Activated naive CD8-positive, alpha-beta T cell treated with anti-CD3 and anti-CD28 coated beads, Interleukin-2, amount 50 U/mL, for 16 hours (primary cell): Measurements from ENCODE around the gene CYB5RL.

Source experiments
- DNase-seq: peaks from one replicate; pipeline ENCODE4 v3.0.0-alpha.2; 2020; ENCODE audit warnings: low read depth, low spot score

Gene CYB5RL

GRCh38 chr1:54160351-54160750, 39.5 kb downstream of the CYB5RL start:
- DNase-seq = no peak

- DNase-seq = no peak
Observed at GRCh38 chr1:54159733-54160316, 40.0 kb downstream of the CYB5RL start.

GRCh38 chr1:54158071-54158470, 41.8 kb downstream of the CYB5RL start:
- no peak for DNase-seq

GRCh38 chr1:54157401-54157800, 42.4 kb downstream of the CYB5RL start:
- DNase-seq = no peak

- DNase-seq = no peak
Observed at GRCh38 chr1:54156986-54157385, 42.8 kb downstream of the CYB5RL start.

GRCh38 chr1:54156201-54156600, 43.6 kb downstream of the CYB5RL start:
- no peak for DNase-seq

GRCh38 chr1:54153535-54154439, 46.0 kb downstream of the CYB5RL start:
- no peak for DNase-seq

GRCh38 chr1:54152696-54153095, 47.1 kb downstream of the CYB5RL start, which contains the start of gene CDCP2:
TSS of gene CDCP2 (minus strand) at chr1:54153000. CDS start at chr1:54152922, 78 bp downstream.
- DNase-seq = no peak

- no peak for DNase-seq
Observed at GRCh38 chr1:54151013-54151412, 48.8 kb downstream of the CYB5RL start.
